ENCODE data around the gene ELAC1. TPM values are rescaled to one million over a fixed set of nuclear protein-coding genes. Genes with fewer than 3 reads are reported as not detected.
"Not testable (repeated sequence)": the region's sequence is repeated elsewhere in the genome, so short reads cannot be mapped to it uniquely, and the experiment has no call there.

ELAC1 gene
- total RNA-seq, 1 experiment from 2014 or later: 6.0 TPM

DNA sequence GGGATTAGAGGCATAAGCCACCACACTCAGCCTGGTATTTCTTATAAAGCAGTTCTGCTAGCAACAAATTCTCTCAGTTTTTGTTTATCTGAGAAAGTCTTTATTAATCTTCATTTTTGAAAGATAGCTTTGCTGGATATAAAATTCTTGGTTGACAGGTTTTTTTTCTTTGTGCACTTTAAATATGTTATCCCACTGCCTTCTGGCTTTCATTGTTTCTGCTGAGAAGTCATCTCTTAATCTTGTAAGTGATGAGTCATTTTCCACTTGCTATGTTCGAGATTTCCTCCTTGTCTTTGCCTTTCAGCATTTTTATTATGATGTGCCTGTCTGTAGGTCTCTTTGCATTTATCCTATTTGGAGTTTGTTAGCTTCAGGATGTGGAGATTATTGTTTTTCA, 5.9 kb upstream of the ELAC1 start:
- no peak for DNase-seq (ENCODE audit: low read depth)
- in situ Hi-C loops (cut with HindIII; ENCODE audit: low pct_unique_long_range_greater_than_20kb, low sequenced_read_pairs): no loop called here

- in situ Hi-C loops (cut with HindIII; ENCODE audit: low pct_unique_long_range_greater_than_20kb, low sequenced_read_pairs): no loop called here
- no peak for DNase-seq (ENCODE audit: low read depth)
Measured at GRCh38 chr18:50969448-50969847, 1.6 kb downstream of the ELAC1 start.

DNA sequence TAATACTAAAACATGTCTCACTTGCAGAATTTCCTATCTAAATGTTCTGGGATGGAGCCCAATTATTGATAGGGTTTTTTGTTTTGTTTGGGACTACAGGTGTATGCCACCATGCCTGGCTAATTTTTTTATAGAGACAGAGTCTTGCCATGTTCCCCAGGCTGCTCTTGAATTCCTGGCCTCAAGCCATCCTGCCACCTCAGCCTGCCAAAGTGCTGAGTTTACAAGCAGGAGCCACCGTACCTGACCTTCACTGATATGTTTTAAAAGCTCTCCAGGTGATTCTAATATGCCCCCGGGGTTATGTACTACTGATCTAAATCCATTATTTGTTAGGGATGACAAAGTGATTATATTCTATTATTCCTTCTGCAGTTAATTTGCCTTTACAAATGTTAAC, 2.2 kb downstream of the ELAC1 start:
- in situ Hi-C loops (cut with HindIII; ENCODE audit: low pct_unique_long_range_greater_than_20kb, low sequenced_read_pairs): no loop called here
- no peak for DNase-seq (ENCODE audit: low read depth)

- in situ Hi-C loops (cut with HindIII; ENCODE audit: low pct_unique_long_range_greater_than_20kb, low sequenced_read_pairs); DNase-seq (ENCODE audit: low read depth): not testable (repeated sequence)
Measured at GRCh38 chr18:50972404-50972803, 4.6 kb downstream of the ELAC1 start.

- in situ Hi-C loops (cut with HindIII; ENCODE audit: low pct_unique_long_range_greater_than_20kb, low sequenced_read_pairs): no loop called here
- peak; percentile 14 for DNase-seq (ENCODE audit: low read depth)
Measured at GRCh38 chr18:50973367-50974126, 5.7 kb downstream of the ELAC1 start.

- no peak for DNase-seq (ENCODE audit: low read depth)
- in situ Hi-C loops (cut with HindIII; ENCODE audit: low pct_unique_long_range_greater_than_20kb, low sequenced_read_pairs): no loop called here
Measured at GRCh38 chr18:50977037-50977760, 9.4 kb downstream of the ELAC1 start.

- DNase-seq (ENCODE audit: low read depth): no peak
- in situ Hi-C loops (cut with HindIII; ENCODE audit: low pct_unique_long_range_greater_than_20kb, low sequenced_read_pairs): no loop called here
Measured at GRCh38 chr18:50981381-50981780, 13.5 kb downstream of the ELAC1 start.

GRCh38 chr18:50982086-50982801, 14.4 kb downstream of the ELAC1 start:
- DNase-seq (ENCODE audit: low read depth): no peak

GRCh38 chr18:50982802-50983179, 15.0 kb downstream of the ELAC1 start:
- no peak for DNase-seq (ENCODE audit: low read depth)
- in situ Hi-C loops (cut with HindIII; ENCODE audit: low pct_unique_long_range_greater_than_20kb, low sequenced_read_pairs): no loop called here

More at GRCh38 chr18:50982086-50982801, 14.4 kb downstream of the ELAC1 start:
- in situ Hi-C loops (cut with HindIII; ENCODE audit: low pct_unique_long_range_greater_than_20kb, low sequenced_read_pairs): no loop called here

- peak; percentile 7 for DNase-seq (ENCODE audit: low read depth)
- in situ Hi-C loops (cut with HindIII; ENCODE audit: low pct_unique_long_range_greater_than_20kb, low sequenced_read_pairs): no loop called here
Measured at GRCh38 chr18:50986360-50987087, 18.7 kb downstream of the ELAC1 start.

DNA sequence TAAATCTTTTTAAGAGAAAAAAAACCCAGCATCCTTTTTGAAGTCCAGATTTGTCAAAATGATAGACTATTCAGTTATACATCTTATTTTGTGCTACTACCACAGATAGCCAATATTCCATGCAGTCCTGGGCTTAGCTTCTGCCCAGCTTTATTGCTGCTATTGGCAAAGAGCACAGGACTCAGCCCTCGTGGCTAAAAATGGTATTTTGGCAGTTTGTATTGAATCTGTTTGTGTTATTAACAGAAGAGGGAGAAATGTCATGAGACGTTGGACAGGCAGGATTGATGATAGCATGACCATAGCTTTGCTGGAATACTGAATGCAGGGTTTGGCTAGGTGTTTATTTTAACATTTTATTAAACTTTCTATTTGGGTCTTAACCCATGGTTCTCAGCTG, 19.4 kb downstream of the ELAC1 start:
- no peak for DNase-seq (ENCODE audit: low read depth)
- in situ Hi-C loops (cut with HindIII; ENCODE audit: low pct_unique_long_range_greater_than_20kb, low sequenced_read_pairs): no loop called here

- DNase-seq (ENCODE audit: low read depth): no peak
- in situ Hi-C loops (cut with HindIII; ENCODE audit: low pct_unique_long_range_greater_than_20kb, low sequenced_read_pairs): no loop called here
Measured at GRCh38 chr18:50989711-50990110, 21.9 kb downstream of the ELAC1 start.

GRCh38 chr18:50992351-50992762, 24.5 kb downstream of the ELAC1 start:
- in situ Hi-C loops (cut with HindIII; ENCODE audit: low pct_unique_long_range_greater_than_20kb, low sequenced_read_pairs): no loop called here
- DNase-seq (ENCODE audit: low read depth): no peak

DNA sequence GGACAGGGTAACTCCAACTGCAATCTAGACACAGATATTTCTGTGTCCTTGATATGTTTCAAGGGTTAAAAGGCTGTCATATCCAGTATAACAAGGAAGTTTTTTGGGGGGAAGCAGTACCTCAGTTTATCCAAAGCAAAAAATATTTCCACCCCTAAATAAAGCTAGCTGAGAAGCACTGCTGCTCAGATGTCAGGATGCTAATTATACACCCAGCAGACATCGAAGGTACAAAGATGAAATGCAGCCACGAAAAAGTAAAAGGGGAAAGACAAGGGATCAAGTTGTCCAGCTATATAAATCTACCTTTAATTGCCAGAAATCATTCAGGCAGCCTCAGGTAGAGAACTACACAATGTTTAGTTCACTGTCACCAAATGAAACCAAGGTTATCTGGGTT, 26.2 kb downstream of the ELAC1 start:
- DNase-seq (ENCODE audit: low read depth): no peak
- in situ Hi-C loops (cut with HindIII; ENCODE audit: low pct_unique_long_range_greater_than_20kb, low sequenced_read_pairs): no loop called here

DNA sequence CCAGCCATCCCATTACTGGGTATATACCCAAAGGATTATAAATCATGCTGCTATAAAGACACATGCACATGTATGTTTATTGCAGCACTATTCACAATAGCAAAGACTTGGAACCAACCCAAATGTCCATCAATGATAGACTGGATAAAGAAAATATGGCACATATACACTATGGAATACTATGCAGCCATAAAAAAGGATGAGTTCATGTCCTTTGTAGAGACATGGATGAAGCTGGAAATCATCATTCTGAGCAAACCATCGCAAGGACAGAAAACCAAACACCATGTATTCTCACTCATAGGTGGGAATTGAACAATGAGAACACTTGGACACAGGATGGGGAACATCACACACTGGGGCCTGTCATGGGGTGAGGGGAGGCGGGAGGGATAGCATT, 35.3 kb downstream of the ELAC1 start:
- in situ Hi-C loops (cut with HindIII; ENCODE audit: low pct_unique_long_range_greater_than_20kb, low sequenced_read_pairs); DNase-seq (ENCODE audit: low read depth): not testable (repeated sequence)

- no peak for DNase-seq (ENCODE audit: low read depth)
Measured at GRCh38 chr18:51006061-51006818, 38.4 kb downstream of the ELAC1 start.

GRCh38 chr18:51006948-51007789, 39.3 kb downstream of the ELAC1 start:
- in situ Hi-C loops (cut with HindIII; ENCODE audit: low pct_unique_long_range_greater_than_20kb, low sequenced_read_pairs): no loop called here
- no peak for DNase-seq (ENCODE audit: low read depth)

More at GRCh38 chr18:51006061-51006818, 38.4 kb downstream of the ELAC1 start:
- in situ Hi-C loops (cut with HindIII; ENCODE audit: low pct_unique_long_range_greater_than_20kb, low sequenced_read_pairs): no loop called here
